ENCODE data around the gene CPB1.

Gene CPB1

DNA sequence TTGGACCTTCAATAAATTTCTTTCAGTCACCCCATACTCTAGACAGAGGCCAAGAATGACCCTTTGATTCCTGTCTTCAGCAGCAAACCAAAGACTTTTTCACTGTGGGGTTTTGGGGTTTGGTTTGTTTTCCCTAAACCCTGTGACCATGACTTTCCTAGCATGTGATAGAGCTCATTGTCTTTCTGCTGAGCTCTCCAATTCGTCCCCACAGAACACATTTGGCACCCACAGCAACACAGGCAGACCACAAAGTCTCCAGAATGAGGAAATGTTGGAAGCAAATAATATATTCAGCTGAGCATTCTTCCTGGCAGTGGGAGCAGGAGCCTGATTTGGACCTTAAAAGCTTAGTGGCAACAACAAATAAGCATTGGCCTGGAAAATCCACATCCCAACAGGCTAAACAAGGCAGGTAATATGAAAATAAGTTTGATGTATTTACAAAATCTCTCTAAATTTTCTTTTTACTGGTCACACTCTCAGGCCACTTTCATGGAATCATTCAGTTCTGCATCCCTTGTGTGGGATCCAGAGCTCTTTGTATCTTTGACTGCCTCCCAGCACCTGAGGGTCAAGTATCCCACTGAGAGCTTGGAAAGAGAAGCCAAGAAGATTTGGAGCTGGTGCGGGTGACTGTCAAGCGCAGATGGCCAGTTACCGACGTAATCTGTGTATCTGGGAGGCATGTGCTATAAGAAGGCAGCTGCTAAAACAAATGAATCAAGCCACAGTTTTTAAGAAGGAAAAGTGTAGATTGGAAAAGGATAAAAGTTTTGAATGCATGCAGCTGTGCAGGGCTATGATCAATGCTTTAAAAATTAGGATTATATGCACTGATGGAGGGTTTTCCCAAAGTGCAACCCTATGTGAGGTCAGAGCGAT lies 36.5 kb upstream of the CPB1 start:
- H3K9me3 ChIP-seq (ENCODE audit: insufficient read depth, low read length) = peaks cover 8% of the 10 kb centered on the region; the same call in 1 of the 2 replicates
- TF ChIP-seq YY1 (IDR thresholded peaks at IDR 0.05; ENCODE audit: insufficient read depth, insufficient read length) (no peak), SUZ12 (IDR thresholded peaks at IDR 0.05; ENCODE audit: extremely low read depth, insufficient read depth, insufficient read length) (no peak), ZNF274 (IDR thresholded peaks at IDR 0.05; ENCODE audit: low read depth, low read length) (no peak)
- H3K36me3 ChIP-seq (ENCODE audit: insufficient read depth, insufficient read length, low read length) = no peaks in the 10 kb centered on the region
- no peak overlapping the region for H3K4me3 ChIP-seq (ENCODE audit: insufficient read length, low read depth)
- H3K9ac ChIP-seq (ENCODE audit: insufficient read length, low read depth) = no peak overlapping the region
- no peaks in the 10 kb centered on the region for H3K4me1 ChIP-seq (ENCODE audit: insufficient read depth, insufficient read length)
- no peaks in the 10 kb centered on the region for H3K27me3 ChIP-seq (ENCODE audit: insufficient read depth, insufficient read length)
- no peak for DNase-seq (ENCODE audit: low read depth, low spot score)

DNA sequence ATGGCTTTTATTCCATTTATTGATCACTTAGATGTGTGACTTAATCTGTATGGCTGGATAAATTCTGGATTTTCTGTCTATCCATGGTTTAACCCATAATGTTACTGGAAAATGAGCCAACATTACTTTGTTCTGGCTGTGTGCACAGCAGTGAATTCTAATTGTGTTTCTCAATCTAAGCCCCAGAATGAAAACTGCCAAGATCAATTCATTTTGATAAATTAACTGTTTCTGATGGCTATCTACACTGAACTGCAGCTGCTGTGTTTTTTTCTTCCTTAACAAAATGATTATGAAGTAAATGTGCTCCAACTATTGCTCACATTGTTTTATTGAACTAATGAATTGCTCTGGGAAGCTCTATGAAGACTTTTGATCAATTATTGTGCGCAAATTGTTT lies 35.7 kb upstream of the CPB1 start:
- Histone ChIP-seq H3K9me3 (ENCODE audit: insufficient read depth, low read length) (peaks cover 2% of the 10 kb centered on the region; the same call in 1 of the 2 replicates), H3K4me1 (ENCODE audit: insufficient read depth, insufficient read length) (no peaks in the 10 kb centered on the region), H3K36me3 (ENCODE audit: insufficient read depth, insufficient read length, low read length) (no peaks in the 10 kb centered on the region), H3K9ac (ENCODE audit: insufficient read length, low read depth) (no peak overlapping the region), H3K4me3 (ENCODE audit: insufficient read length, low read depth) (no peak overlapping the region), H3K27me3 (ENCODE audit: insufficient read depth, insufficient read length) (no peaks in the 10 kb centered on the region)
- DNase-seq (ENCODE audit: low read depth, low spot score) = no peak
- TF ChIP-seq YY1 (IDR thresholded peaks at IDR 0.05; ENCODE audit: insufficient read depth, insufficient read length) = no peak
- TF ChIP-seq SUZ12 (IDR thresholded peaks at IDR 0.05; ENCODE audit: extremely low read depth, insufficient read depth, insufficient read length) = no peak
- no peak for TF ChIP-seq ZNF274 (IDR thresholded peaks at IDR 0.05; ENCODE audit: low read depth, low read length)

DNA sequence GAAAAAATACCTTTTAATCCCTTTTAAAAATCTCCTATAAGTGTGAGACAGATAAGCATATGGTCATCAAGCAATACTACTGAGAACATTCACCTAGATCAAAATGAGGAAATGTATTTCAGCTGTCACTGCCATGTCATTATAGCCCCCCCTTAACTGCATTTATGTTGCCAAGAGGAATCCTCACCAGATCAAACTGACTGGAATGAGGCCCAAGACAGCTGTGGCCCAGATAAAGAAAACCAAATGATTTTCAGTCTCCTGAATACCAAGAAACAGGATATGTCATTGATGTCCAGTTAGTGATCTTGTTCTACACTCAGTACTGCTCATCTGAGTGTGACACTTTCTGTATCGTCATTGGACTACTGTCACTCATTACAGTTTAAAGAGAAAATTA lies 35.1 kb upstream of the CPB1 start:
- no peak for DNase-seq (ENCODE audit: low read depth, low spot score)
- H3K9me3 ChIP-seq (ENCODE audit: insufficient read depth, low read length) = no peaks in the 10 kb centered on the region
- no peaks in the 10 kb centered on the region for H3K4me1 ChIP-seq (ENCODE audit: insufficient read depth, insufficient read length)
- no peaks in the 10 kb centered on the region for H3K27me3 ChIP-seq (ENCODE audit: insufficient read depth, insufficient read length)
- TF ChIP-seq SUZ12 (IDR thresholded peaks at IDR 0.05; ENCODE audit: extremely low read depth, insufficient read depth, insufficient read length) (no peak), YY1 (IDR thresholded peaks at IDR 0.05; ENCODE audit: insufficient read depth, insufficient read length) (no peak), ZNF274 (IDR thresholded peaks at IDR 0.05; ENCODE audit: low read depth, low read length) (no peak)
- no peak overlapping the region for H3K4me3 ChIP-seq (ENCODE audit: insufficient read length, low read depth)
- H3K9ac ChIP-seq (ENCODE audit: insufficient read length, low read depth) = no peak overlapping the region
- no peaks in the 10 kb centered on the region for H3K36me3 ChIP-seq (ENCODE audit: insufficient read depth, insufficient read length, low read length)

DNA sequence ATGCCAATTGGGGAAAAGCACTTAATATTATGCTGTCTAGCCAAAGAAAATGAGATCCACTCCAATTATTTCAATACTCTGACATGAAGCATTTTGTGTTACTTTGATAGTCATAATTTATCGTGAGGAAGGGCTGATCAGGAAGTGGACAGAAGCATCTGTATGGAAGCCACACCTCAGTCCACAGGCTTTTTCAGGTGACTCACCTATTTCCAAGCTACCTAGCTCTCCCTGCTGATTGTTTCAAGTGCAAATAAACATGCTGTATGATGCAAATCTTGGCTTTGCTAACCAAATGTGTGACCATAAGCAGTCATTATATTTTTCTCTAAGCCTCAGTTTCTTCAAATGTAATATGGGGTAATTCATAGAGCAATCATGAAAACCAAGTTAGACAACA lies 30.8 kb upstream of the CPB1 start:
- H3K4me1 ChIP-seq (ENCODE audit: insufficient read depth, insufficient read length) = no peaks in the 10 kb centered on the region
- no peak for DNase-seq (ENCODE audit: low read depth, low spot score)
- no peak overlapping the region for H3K4me3 ChIP-seq (ENCODE audit: insufficient read length, low read depth)
- no peaks in the 10 kb centered on the region for H3K9me3 ChIP-seq (ENCODE audit: insufficient read depth, low read length)
- TF ChIP-seq YY1 (IDR thresholded peaks at IDR 0.05; ENCODE audit: insufficient read depth, insufficient read length) = no peak
- no peak for TF ChIP-seq SUZ12 (IDR thresholded peaks at IDR 0.05; ENCODE audit: extremely low read depth, insufficient read depth, insufficient read length)
- no peak for TF ChIP-seq ZNF274 (IDR thresholded peaks at IDR 0.05; ENCODE audit: low read depth, low read length)
- H3K36me3 ChIP-seq (ENCODE audit: insufficient read depth, insufficient read length, low read length) = no peaks in the 10 kb centered on the region
- H3K27me3 ChIP-seq (ENCODE audit: insufficient read depth, insufficient read length) = no peaks in the 10 kb centered on the region
- no peak overlapping the region for H3K9ac ChIP-seq (ENCODE audit: insufficient read length, low read depth)

DNA sequence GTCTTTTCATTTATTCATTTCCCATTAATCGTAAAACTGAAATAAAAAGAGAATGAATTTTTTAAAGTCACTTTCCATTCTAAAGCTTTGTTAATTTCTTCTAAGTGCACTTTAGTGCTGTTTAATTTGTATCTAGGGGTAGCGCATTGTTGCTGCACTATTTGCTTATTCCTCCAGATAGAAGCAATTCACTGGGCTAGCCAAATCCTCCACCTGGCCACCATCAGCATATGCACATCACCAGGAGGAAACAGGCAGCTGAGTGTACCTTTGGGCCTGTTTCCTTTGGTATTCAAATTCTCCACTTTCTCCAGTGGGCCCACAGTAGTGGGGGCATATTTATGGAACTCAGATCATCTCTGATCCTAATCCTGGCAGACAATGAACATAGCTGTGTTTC lies 29.8 kb upstream of the CPB1 start:
- no peak overlapping the region for H3K4me3 ChIP-seq (ENCODE audit: insufficient read length, low read depth)

DNA sequence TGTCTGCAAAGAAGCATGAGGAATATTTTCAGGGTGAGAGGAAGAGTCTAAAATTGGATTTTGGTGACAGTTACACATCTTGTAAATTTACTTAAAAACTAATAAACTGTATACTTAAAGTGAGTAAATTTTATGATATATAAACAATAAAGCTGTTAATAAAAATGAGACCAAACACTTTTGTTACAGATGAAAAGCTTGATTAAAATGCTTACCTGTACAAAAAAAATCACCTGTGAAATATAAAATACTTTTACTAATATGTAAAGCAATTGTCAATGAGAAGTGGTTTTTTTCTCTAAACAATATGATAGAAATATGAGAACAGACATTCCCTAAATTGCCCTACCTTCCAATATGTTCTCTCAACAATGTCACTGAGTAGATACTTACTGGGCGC lies 27.2 kb upstream of the CPB1 start:
- Histone ChIP-seq H3K4me1 (ENCODE audit: insufficient read depth, insufficient read length) (no peaks in the 10 kb centered on the region), H3K36me3 (ENCODE audit: insufficient read depth, insufficient read length, low read length) (no peaks in the 10 kb centered on the region), H3K9ac (ENCODE audit: insufficient read length, low read depth) (no peak overlapping the region), H3K4me3 (ENCODE audit: insufficient read length, low read depth) (no peak overlapping the region), H3K9me3 (ENCODE audit: insufficient read depth, low read length) (no peaks in the 10 kb centered on the region), H3K27me3 (ENCODE audit: insufficient read depth, insufficient read length) (no peaks in the 10 kb centered on the region)
- no peak for DNase-seq (ENCODE audit: low read depth, low spot score)
- TF ChIP-seq SUZ12 (IDR thresholded peaks at IDR 0.05; ENCODE audit: extremely low read depth, insufficient read depth, insufficient read length) (no peak), YY1 (IDR thresholded peaks at IDR 0.05; ENCODE audit: insufficient read depth, insufficient read length) (no peak), ZNF274 (IDR thresholded peaks at IDR 0.05; ENCODE audit: low read depth, low read length) (no peak)

More for the DNA sequence above, 29.8 kb upstream of the CPB1 start:
- TF ChIP-seq ZNF274 (IDR thresholded peaks at IDR 0.05; ENCODE audit: low read depth, low read length) (no peak), SUZ12 (IDR thresholded peaks at IDR 0.05; ENCODE audit: extremely low read depth, insufficient read depth, insufficient read length) (no peak), YY1 (IDR thresholded peaks at IDR 0.05; ENCODE audit: insufficient read depth, insufficient read length) (no peak)
- H3K9me3 ChIP-seq (ENCODE audit: insufficient read depth, low read length) = no peaks in the 10 kb centered on the region
- no peak overlapping the region for H3K9ac ChIP-seq (ENCODE audit: insufficient read length, low read depth)
- no peaks in the 10 kb centered on the region for H3K36me3 ChIP-seq (ENCODE audit: insufficient read depth, insufficient read length, low read length)
- H3K4me1 ChIP-seq (ENCODE audit: insufficient read depth, insufficient read length) = no peaks in the 10 kb centered on the region
- DNase-seq (ENCODE audit: low read depth, low spot score) = no peak
- no peaks in the 10 kb centered on the region for H3K27me3 ChIP-seq (ENCODE audit: insufficient read depth, insufficient read length)

DNA sequence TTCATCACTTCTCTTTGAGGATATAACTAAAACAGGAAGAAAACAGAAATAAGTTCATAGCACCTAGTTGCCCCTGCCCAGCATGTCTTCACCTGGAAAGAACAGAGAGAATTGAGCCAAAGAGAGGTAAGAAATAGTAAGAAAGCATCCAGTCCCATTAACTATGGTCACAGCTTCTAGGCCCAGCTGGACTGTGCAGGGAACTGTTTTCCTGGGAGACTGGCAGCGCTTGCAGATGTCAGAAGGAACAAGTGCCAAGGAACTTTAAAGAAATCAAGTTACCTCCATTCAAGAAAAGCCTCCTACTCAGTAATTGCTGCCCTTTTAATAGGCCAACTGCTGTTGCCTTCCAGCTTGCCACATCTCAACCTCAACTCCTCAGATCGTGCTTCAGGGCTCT lies 17.8 kb upstream of the CPB1 start:
- DNase-seq (ENCODE audit: low read depth, low spot score) = no peak
- Histone ChIP-seq H3K27me3 (ENCODE audit: insufficient read depth, insufficient read length) (no peaks in the 10 kb centered on the region), H3K36me3 (ENCODE audit: insufficient read depth, insufficient read length, low read length) (no peaks in the 10 kb centered on the region), H3K9me3 (ENCODE audit: insufficient read depth, low read length) (peaks cover 8% of the 10 kb centered on the region; the same call in 1 of the 2 replicates), H3K4me3 (ENCODE audit: insufficient read length, low read depth) (no peak overlapping the region), H3K4me1 (ENCODE audit: insufficient read depth, insufficient read length) (no peaks in the 10 kb centered on the region), H3K9ac (ENCODE audit: insufficient read length, low read depth) (no peak overlapping the region)
- no peak for TF ChIP-seq ZNF274 (IDR thresholded peaks at IDR 0.05; ENCODE audit: low read depth, low read length)
- TF ChIP-seq YY1 (IDR thresholded peaks at IDR 0.05; ENCODE audit: insufficient read depth, insufficient read length) = no peak
- no peak for TF ChIP-seq SUZ12 (IDR thresholded peaks at IDR 0.05; ENCODE audit: extremely low read depth, insufficient read depth, insufficient read length)
